Esophagus muscularis mucosa (tissue), 4 donors: ENCODE data around the gene TMEM38B. TPM values are rescaled to one million over a fixed set of nuclear protein-coding genes. Genes with fewer than 3 reads are reported as not detected.

ENCODE experiments used
- DNase-seq: peaks from one replicate; pipeline ENCODE4 v3.0.0-alpha.2; 2017; ENCODE audit errors: extremely low spot score
- H3K27ac ChIP-seq, 4 donors: fragments of 200-600 bp; sonication (generic); replicated peaks in 1 of 4; 1 replicate in 3 of 4; 2 replicates in 1 of 4; pipeline ENCODE4 v1.5.1; 2016 to 2019; ENCODE audit warnings: mild to moderate bottlenecking in 1 of 4
- H3K27me3 ChIP-seq, 4 donors: fragments of 200-600 bp; sonication (generic); one replicate each; pipeline versions ENCODE4 v1.5.1 to v1.6.0; 2016 to 2019
- H3K36me3 ChIP-seq, 4 donors: fragments of 200-600 bp; sonication (generic); one replicate each; pipeline ENCODE4 v1.5.1; 2016 to 2019
- H3K4me1 ChIP-seq, 4 donors: fragments of 200-600 bp; sonication (generic); one replicate each; pipeline ENCODE4 v1.5.1; 2016 to 2019
- H3K4me3 ChIP-seq, 4 donors: fragments of 200-600 bp; sonication (generic); 1 replicate in 2 of 4; 2 replicates in 2 of 4; pipeline ENCODE4 v1.5.1; 2016 to 2019; ENCODE audit warnings: mild to moderate bottlenecking in 4 of 4, moderate library complexity in 1 of 4
- H3K9me3 ChIP-seq, 4 donors: fragments of 200-600 bp; sonication (generic); 1 replicate in 3 of 4; 2 replicates in 1 of 4; pipeline ENCODE4 v1.5.1; 2016 to 2019
- CTCF ChIP-seq, 3 experiments: fragments of 200-600 bp in 2 of 3; fragments of 450-650 bp in 1 of 3; sonication (generic) in 2 of 3; IDR thresholded peaks; one replicate each; pipeline ENCODE4 v1.5.1; 2017 to 2019; ENCODE audit warnings: antibody characterized with exemption in 3 of 3, mild to moderate bottlenecking in 2 of 3, moderate library complexity in 1 of 3
- EP300 ChIP-seq: sonication (generic); formaldehyde crosslinking; IDR thresholded peaks from one replicate; pipeline ENCODE4 v1.6.1; 2017; ENCODE audit warnings: antibody characterized with exemption
- POLR2A ChIP-seq: fragments of 450-650 bp; IDR thresholded peaks from one replicate; pipeline ENCODE4 v1.6.1; 2017; ENCODE audit warnings: antibody characterized with exemption, moderate library complexity, mild to moderate bottlenecking, low read depth
- POLR2AphosphoS5 ChIP-seq, 2 donors: sonication (generic); formaldehyde crosslinking; IDR thresholded peaks; one replicate each; pipeline ENCODE4 v1.6.1; 2017; ENCODE audit warnings: antibody characterized with exemption in 2 of 2
- WGBS: methylation state at CpG from one replicate; pipeline ENCODE4 v1.1.5; 2018; 5-methylcytosine and 5-hydroxymethylcytosine counted together
- intact Hi-C: fragments of 100-400 bp; cut with DNase I; formaldehyde crosslinking; loops from one replicate; pipeline ENCODE4 v1.15.1; 2023
- total RNA-seq, 4 donors: library from RNA; depleted of rRNA; stranded (reverse); fragments of >200 nt; gene quantifications; one replicate each; pipeline versions ENCODE4 v1.1.0 to v1.2.1, GENCODE V29; 2016

The TMEM38B gene
- total RNA-seq, 4 donors from 2014 or later: 8.0 to 15.1 (median 11.9) TPM

- no peaks in the 10 kb centered on the region for H3K4me1 ChIP-seq
- TF ChIP-seq POLR2AphosphoS5 (IDR thresholded peaks at IDR 0.05) (no peak), EP300 (no peak), POLR2A (no peak), CTCF (IDR thresholded peaks at IDR 0.05) (no peak)
- intact Hi-C loops: no loop called here
- no peak overlapping the region for H3K27ac ChIP-seq
- H3K36me3 ChIP-seq: no peaks in the 10 kb centered on the region
- no peaks in the 10 kb centered on the region for H3K27me3 ChIP-seq
- H3K9me3 ChIP-seq: no peaks in the 10 kb centered on the region
- H3K4me3 ChIP-seq: no peak overlapping the region
- 71% methylated on average over 6 of the region's 6 CpGs for WGBS
- DNase-seq: no peak
Observed at GRCh38 chr9:105676351-105676923, 17.9 kb upstream of the TMEM38B start.

GRCh38 chr9:105678163-105678562 lies 16.2 kb upstream of the TMEM38B start:
- Histone ChIP-seq H3K36me3 (no peaks in the 10 kb centered on the region), H3K4me3 (no peak overlapping the region), H3K9me3 (no peaks in the 10 kb centered on the region), H3K27ac (no peak overlapping the region), H3K4me1 (no peaks in the 10 kb centered on the region), H3K27me3 (no peaks in the 10 kb centered on the region)
- TF ChIP-seq POLR2A (no peak), EP300 (no peak), CTCF (IDR thresholded peaks at IDR 0.05) (no peak), POLR2AphosphoS5 (IDR thresholded peaks at IDR 0.05) (no peak)
- WGBS: 87% methylated on average over 1 of the region's 1 CpG
- intact Hi-C loops: no loop called here
- no peak for DNase-seq

- Histone ChIP-seq H3K27me3 (no peaks in the 10 kb centered on the region), H3K4me1 (no peaks in the 10 kb centered on the region), H3K9me3 (no peaks in the 10 kb centered on the region), H3K4me3 (no peak overlapping the region), H3K27ac (no peak overlapping the region), H3K36me3 (no peaks in the 10 kb centered on the region)
- DNase-seq: no peak
- TF ChIP-seq CTCF (IDR thresholded peaks at IDR 0.05) (no peak), EP300 (no peak), POLR2AphosphoS5 (IDR thresholded peaks at IDR 0.05) (no peak), POLR2A (no peak)
- WGBS: 66% methylated on average over 1 of the region's 1 CpG
- intact Hi-C loops: no loop called here
Observed at GRCh38 chr9:105678781-105679180, 15.6 kb upstream of the TMEM38B start.

GRCh38 chr9:105679257-105680022 lies 14.9 kb upstream of the TMEM38B start:
- Histone ChIP-seq H3K36me3 (no peaks in the 10 kb centered on the region), H3K9me3 (no peaks in the 10 kb centered on the region), H3K27ac (no peak overlapping the region), H3K4me3 (no peak overlapping the region), H3K4me1 (no peaks in the 10 kb centered on the region), H3K27me3 (no peaks in the 10 kb centered on the region)
- intact Hi-C loops: no loop called here
- WGBS: 64% methylated on average over 8 of the region's 8 CpGs
- no peak for DNase-seq
- TF ChIP-seq EP300: no peak
- no peak for TF ChIP-seq POLR2A

- intact Hi-C loops: no loop called here
- Histone ChIP-seq H3K9me3 (no peaks in the 10 kb centered on the region), H3K4me3 (no peak overlapping the region), H3K36me3 (no peaks in the 10 kb centered on the region), H3K27me3 (no peaks in the 10 kb centered on the region), H3K4me1 (no peaks in the 10 kb centered on the region), H3K27ac (no peak overlapping the region)
- WGBS: 90% methylated on average over 2 of the region's 2 CpGs
- DNase-seq: no peak
- TF ChIP-seq POLR2AphosphoS5 (IDR thresholded peaks at IDR 0.05): no peak
- TF ChIP-seq POLR2A: no peak
- TF ChIP-seq EP300: no peak
- no peak for TF ChIP-seq CTCF (IDR thresholded peaks at IDR 0.05)
Observed at GRCh38 chr9:105681313-105681712, 13.0 kb upstream of the TMEM38B start.
